ENCODE data around the gene MAPRE2.
A peak's percentile ranks its signal among the peaks of the same experiment; 100 is the strongest.

Gene MAPRE2

GRCh38 chr18:35010993-35011392 lies 30.2 kb upstream of the MAPRE2 start:
- Histone ChIP-seq H3K4me1 (ENCODE audit: control insufficient read depth in 2 of 2, insufficient read depth in 2 of 2, low read length in 2 of 2) (no peaks in the 10 kb centered on the region), H3K36me3 (ENCODE audit: control insufficient read depth in 2 of 2, insufficient read depth in 2 of 2, low read length in 2 of 2) (no peaks in the 10 kb centered on the region), H3K9ac (ENCODE audit: low read depth in 1 of 2, low read length in 2 of 2) (no peak overlapping the region), H3K9me3 (ENCODE audit: control insufficient read depth in 2 of 2, low read length in 2 of 2) (no peaks in the 10 kb centered on the region), H3K27ac (ENCODE audit: low read depth in 2 of 2, low read length in 2 of 2) (no peak overlapping the region), H3K4me3 (ENCODE audit: low read length in 2 of 2) (no peak overlapping the region), H3K27me3 (ENCODE audit: control insufficient read depth in 2 of 2, insufficient read depth in 2 of 2, low read length in 2 of 2) (no peaks in the 10 kb centered on the region)

GRCh38 chr18:35019933-35020332 lies 21.3 kb upstream of the MAPRE2 start:
- no peak overlapping the region for H3K27ac ChIP-seq (ENCODE audit: low read depth in 2 of 2, low read length in 2 of 2)
- H3K9ac ChIP-seq (ENCODE audit: low read depth in 1 of 2, low read length in 2 of 2), result no peak overlapping the region
- no peak overlapping the region for H3K4me3 ChIP-seq (ENCODE audit: low read length in 2 of 2)
- no peaks in the 10 kb centered on the region for H3K36me3 ChIP-seq (ENCODE audit: control insufficient read depth in 2 of 2, insufficient read depth in 2 of 2, low read length in 2 of 2)
- no peaks in the 10 kb centered on the region for H3K27me3 ChIP-seq (ENCODE audit: control insufficient read depth in 2 of 2, insufficient read depth in 2 of 2, low read length in 2 of 2)
- no peaks in the 10 kb centered on the region for H3K9me3 ChIP-seq (ENCODE audit: control insufficient read depth in 2 of 2, low read length in 2 of 2)
- H3K4me1 ChIP-seq (ENCODE audit: control insufficient read depth in 2 of 2, insufficient read depth in 2 of 2, low read length in 2 of 2), result no peaks in the 10 kb centered on the region

- Histone ChIP-seq H3K9ac (ENCODE audit: low read depth in 1 of 2, low read length in 2 of 2) (no peak overlapping the region), H3K4me3 (ENCODE audit: low read length in 2 of 2) (no peak overlapping the region), H3K36me3 (ENCODE audit: control insufficient read depth in 2 of 2, insufficient read depth in 2 of 2, low read length in 2 of 2) (peaks cover 0 to 2% of the 10 kb centered on the region in 2 donors), H3K27me3 (ENCODE audit: control insufficient read depth in 2 of 2, insufficient read depth in 2 of 2, low read length in 2 of 2) (no peaks in the 10 kb centered on the region), H3K27ac (ENCODE audit: low read depth in 2 of 2, low read length in 2 of 2) (no peak overlapping the region), H3K9me3 (ENCODE audit: control insufficient read depth in 2 of 2, low read length in 2 of 2) (no peaks in the 10 kb centered on the region), H3K4me1 (ENCODE audit: control insufficient read depth in 2 of 2, insufficient read depth in 2 of 2, low read length in 2 of 2) (peaks cover 0 to 4% of the 10 kb centered on the region in 2 donors)
Observed at GRCh38 chr18:35022426-35023001, 18.7 kb upstream of the MAPRE2 start.

- no peak overlapping the region for H3K4me3 ChIP-seq (ENCODE audit: low read length in 2 of 2)
- H3K9ac ChIP-seq (ENCODE audit: low read depth in 1 of 2, low read length in 2 of 2), result no peak overlapping the region
- H3K9me3 ChIP-seq (ENCODE audit: control insufficient read depth in 2 of 2, low read length in 2 of 2), result no peaks in the 10 kb centered on the region
- peaks cover 0 to 4% of the 10 kb centered on the region in 2 donors for H3K4me1 ChIP-seq (ENCODE audit: control insufficient read depth in 2 of 2, insufficient read depth in 2 of 2, low read length in 2 of 2)
- H3K27me3 ChIP-seq (ENCODE audit: control insufficient read depth in 2 of 2, insufficient read depth in 2 of 2, low read length in 2 of 2), result no peaks in the 10 kb centered on the region
- no peak overlapping the region for H3K27ac ChIP-seq (ENCODE audit: low read depth in 2 of 2, low read length in 2 of 2)
- peaks cover 0 to 2% of the 10 kb centered on the region in 2 donors for H3K36me3 ChIP-seq (ENCODE audit: control insufficient read depth in 2 of 2, insufficient read depth in 2 of 2, low read length in 2 of 2)
Observed at GRCh38 chr18:35024196-35024595, 17.0 kb upstream of the MAPRE2 start.

GRCh38 chr18:35024965-35025364 lies 16.2 kb upstream of the MAPRE2 start:
- Histone ChIP-seq H3K36me3 (ENCODE audit: control insufficient read depth in 2 of 2, insufficient read depth in 2 of 2, low read length in 2 of 2) (peaks cover 0 to 2% of the 10 kb centered on the region in 2 donors), H3K9ac (ENCODE audit: low read depth in 1 of 2, low read length in 2 of 2) (no peak overlapping the region), H3K27ac (ENCODE audit: low read depth in 2 of 2, low read length in 2 of 2) (no peak overlapping the region), H3K4me3 (ENCODE audit: low read length in 2 of 2) (no peak overlapping the region), H3K27me3 (ENCODE audit: control insufficient read depth in 2 of 2, insufficient read depth in 2 of 2, low read length in 2 of 2) (no peaks in the 10 kb centered on the region), H3K4me1 (ENCODE audit: control insufficient read depth in 2 of 2, insufficient read depth in 2 of 2, low read length in 2 of 2) (peaks cover 0 to 6% of the 10 kb centered on the region in 2 donors), H3K9me3 (ENCODE audit: control insufficient read depth in 2 of 2, low read length in 2 of 2) (no peaks in the 10 kb centered on the region)

GRCh38 chr18:35026407-35027061 lies 14.7 kb upstream of the MAPRE2 start:
- Histone ChIP-seq H3K4me1 (ENCODE audit: control insufficient read depth in 2 of 2, insufficient read depth in 2 of 2, low read length in 2 of 2) (peaks cover 0 to 13% of the 10 kb centered on the region in 2 donors), H3K9ac (ENCODE audit: low read depth in 1 of 2, low read length in 2 of 2) (no peak overlapping the region), H3K27ac (ENCODE audit: low read depth in 2 of 2, low read length in 2 of 2) (no peak overlapping the region), H3K27me3 (ENCODE audit: control insufficient read depth in 2 of 2, insufficient read depth in 2 of 2, low read length in 2 of 2) (no peaks in the 10 kb centered on the region), H3K4me3 (ENCODE audit: low read length in 2 of 2) (no peak overlapping the region), H3K9me3 (ENCODE audit: control insufficient read depth in 2 of 2, low read length in 2 of 2) (no peaks in the 10 kb centered on the region), H3K36me3 (ENCODE audit: control insufficient read depth in 2 of 2, insufficient read depth in 2 of 2, low read length in 2 of 2) (peaks cover 0 to 2% of the 10 kb centered on the region in 2 donors)

- H3K9ac ChIP-seq (ENCODE audit: low read depth in 1 of 2, low read length in 2 of 2), result no peak overlapping the region
- peaks cover 0 to 2% of the 10 kb centered on the region in 2 donors for H3K36me3 ChIP-seq (ENCODE audit: control insufficient read depth in 2 of 2, insufficient read depth in 2 of 2, low read length in 2 of 2)
- peaks cover 0 to 13% of the 10 kb centered on the region in 2 donors for H3K4me1 ChIP-seq (ENCODE audit: control insufficient read depth in 2 of 2, insufficient read depth in 2 of 2, low read length in 2 of 2)
- no peaks in the 10 kb centered on the region for H3K9me3 ChIP-seq (ENCODE audit: control insufficient read depth in 2 of 2, low read length in 2 of 2)
- no peaks in the 10 kb centered on the region for H3K27me3 ChIP-seq (ENCODE audit: control insufficient read depth in 2 of 2, insufficient read depth in 2 of 2, low read length in 2 of 2)
- H3K4me3 ChIP-seq (ENCODE audit: low read length in 2 of 2), result no peak overlapping the region
- H3K27ac ChIP-seq (ENCODE audit: low read depth in 2 of 2, low read length in 2 of 2), result no peak overlapping the region
Observed at GRCh38 chr18:35027206-35027605, 14.0 kb upstream of the MAPRE2 start.

- no peak overlapping the region for H3K9ac ChIP-seq (ENCODE audit: low read depth in 1 of 2, low read length in 2 of 2)
- no peak overlapping the region for H3K4me3 ChIP-seq (ENCODE audit: low read length in 2 of 2)
- peaks cover 0 to 2% of the 10 kb centered on the region in 2 donors for H3K36me3 ChIP-seq (ENCODE audit: control insufficient read depth in 2 of 2, insufficient read depth in 2 of 2, low read length in 2 of 2)
- H3K27me3 ChIP-seq (ENCODE audit: control insufficient read depth in 2 of 2, insufficient read depth in 2 of 2, low read length in 2 of 2), result no peaks in the 10 kb centered on the region
- H3K4me1 ChIP-seq (ENCODE audit: control insufficient read depth in 2 of 2, insufficient read depth in 2 of 2, low read length in 2 of 2), result peaks cover 0 to 13% of the 10 kb centered on the region in 2 donors
- no peaks in the 10 kb centered on the region for H3K9me3 ChIP-seq (ENCODE audit: control insufficient read depth in 2 of 2, low read length in 2 of 2)
- no peak overlapping the region for H3K27ac ChIP-seq (ENCODE audit: low read depth in 2 of 2, low read length in 2 of 2)
Observed at GRCh38 chr18:35028536-35028935, 12.7 kb upstream of the MAPRE2 start.

- Histone ChIP-seq H3K36me3 (ENCODE audit: control insufficient read depth in 2 of 2, insufficient read depth in 2 of 2, low read length in 2 of 2) (peaks cover 0 to 2% of the 10 kb centered on the region in 2 donors), H3K9me3 (ENCODE audit: control insufficient read depth in 2 of 2, low read length in 2 of 2) (no peaks in the 10 kb centered on the region), H3K4me1 (ENCODE audit: control insufficient read depth in 2 of 2, insufficient read depth in 2 of 2, low read length in 2 of 2) (peaks cover 0 to 13% of the 10 kb centered on the region in 2 donors), H3K9ac (ENCODE audit: low read depth in 1 of 2, low read length in 2 of 2) (no peak overlapping the region), H3K27me3 (ENCODE audit: control insufficient read depth in 2 of 2, insufficient read depth in 2 of 2, low read length in 2 of 2) (no peaks in the 10 kb centered on the region), H3K4me3 (ENCODE audit: low read length in 2 of 2) (no peak overlapping the region), H3K27ac (ENCODE audit: low read depth in 2 of 2, low read length in 2 of 2) (no peak overlapping the region)
Observed at GRCh38 chr18:35029103-35029502, 12.1 kb upstream of the MAPRE2 start.

- Histone ChIP-seq H3K4me1 (ENCODE audit: control insufficient read depth in 2 of 2, insufficient read depth in 2 of 2, low read length in 2 of 2) (peaks cover 0 to 13% of the 10 kb centered on the region in 2 donors), H3K9me3 (ENCODE audit: control insufficient read depth in 2 of 2, low read length in 2 of 2) (no peaks in the 10 kb centered on the region), H3K4me3 (ENCODE audit: low read length in 2 of 2) (peak overlapping the region; percentile 36 to 67), H3K9ac (ENCODE audit: low read depth in 1 of 2, low read length in 2 of 2) (peak overlapping the region; percentile 48 to 51), H3K27me3 (ENCODE audit: control insufficient read depth in 2 of 2, insufficient read depth in 2 of 2, low read length in 2 of 2) (no peaks in the 10 kb centered on the region), H3K36me3 (ENCODE audit: control insufficient read depth in 2 of 2, insufficient read depth in 2 of 2, low read length in 2 of 2) (peaks cover 0 to 2% of the 10 kb centered on the region in 2 donors), H3K27ac (ENCODE audit: low read depth in 2 of 2, low read length in 2 of 2) (peak overlapping the region; percentile 57 to 60)
Observed at GRCh38 chr18:35029770-35030169, 11.4 kb upstream of the MAPRE2 start.

All from mucosa of rectum (tissue), 2 donors.